ENCODE measurements around the gene MMP17.

MMP17 gene

GRCh38 chr12:131830914-131831571, 2.9 kb downstream of the MMP17 start:
- DNase-seq: peak; percentile 72

- no peak for DNase-seq
Measured at GRCh38 chr12:131831635-131832041, 3.4 kb downstream of the MMP17 start.

DNA sequence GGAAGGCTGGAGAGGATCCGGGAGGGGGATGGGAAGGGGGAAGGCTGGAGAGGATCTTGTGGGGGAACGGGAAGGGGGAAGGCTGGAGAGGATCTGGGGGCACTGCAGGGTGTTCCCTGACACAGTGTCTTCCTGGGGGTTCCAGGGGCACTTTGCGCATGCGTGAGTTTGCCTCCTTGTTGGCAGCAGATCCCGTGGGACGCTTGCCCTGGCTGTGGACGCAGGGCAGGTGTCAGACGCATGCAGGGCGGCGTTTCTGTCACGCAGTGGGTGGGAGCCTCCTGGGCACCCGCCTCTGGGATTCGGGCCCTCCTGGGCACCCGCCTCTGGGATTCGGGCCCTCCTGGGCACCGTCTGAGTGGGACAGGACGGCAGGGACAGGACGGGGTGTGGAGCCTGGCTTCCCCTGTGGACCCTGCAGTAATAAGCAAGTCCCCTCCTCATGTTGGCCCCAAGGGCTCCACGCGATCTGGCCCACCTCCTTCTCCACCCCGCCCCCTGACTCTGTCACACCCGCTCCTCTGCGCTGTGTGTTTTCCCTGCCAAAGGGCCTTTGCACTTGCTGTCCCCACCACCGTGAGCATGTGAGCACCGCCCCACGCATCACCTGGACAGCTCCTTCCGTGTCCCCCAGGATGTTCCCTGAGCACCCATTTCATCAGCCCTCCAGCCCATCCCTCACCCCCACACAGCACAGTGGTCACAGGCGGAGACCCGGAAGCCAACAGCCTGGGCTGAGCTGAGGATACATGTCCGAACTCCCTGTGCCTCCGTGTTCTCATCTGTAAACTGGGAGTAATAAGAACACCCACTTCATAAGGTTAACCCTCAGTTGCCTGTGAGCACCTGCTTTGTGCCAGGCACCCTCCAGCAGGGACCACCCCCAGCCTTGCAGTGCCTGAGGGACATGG, 4.4 kb downstream of the MMP17 start:
- DNase-seq: no peak

DNA sequence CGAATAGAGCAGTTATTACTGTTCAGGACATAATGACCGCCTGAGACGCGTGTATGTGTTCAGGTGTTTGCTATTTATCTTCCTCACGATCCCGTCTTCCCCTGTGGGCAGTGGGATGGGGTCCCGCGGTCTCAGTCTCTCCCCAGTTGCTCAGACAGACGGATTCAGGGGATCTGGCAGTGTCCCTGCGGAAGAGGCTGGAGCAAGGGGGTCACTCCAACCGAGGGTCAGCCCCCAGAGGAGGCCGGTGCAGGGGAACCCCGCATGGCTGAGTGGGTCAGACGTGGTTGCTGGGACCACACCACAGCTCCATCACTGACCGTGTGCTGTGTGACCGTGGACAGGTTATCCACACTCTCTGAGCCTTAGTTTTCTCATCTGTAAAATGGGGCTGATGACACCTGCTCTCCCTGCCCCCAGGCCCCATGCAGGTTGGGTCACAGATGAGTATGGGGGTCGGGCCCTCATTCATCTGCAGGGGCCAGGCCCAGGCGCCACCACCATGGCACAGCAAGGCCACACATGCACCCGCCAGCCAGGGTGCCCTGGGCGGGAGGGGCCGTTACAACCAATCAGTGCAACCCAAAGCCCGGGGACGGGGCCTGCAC, 5.2 kb downstream of the MMP17 start:
- DNase-seq: no peak

DNA sequence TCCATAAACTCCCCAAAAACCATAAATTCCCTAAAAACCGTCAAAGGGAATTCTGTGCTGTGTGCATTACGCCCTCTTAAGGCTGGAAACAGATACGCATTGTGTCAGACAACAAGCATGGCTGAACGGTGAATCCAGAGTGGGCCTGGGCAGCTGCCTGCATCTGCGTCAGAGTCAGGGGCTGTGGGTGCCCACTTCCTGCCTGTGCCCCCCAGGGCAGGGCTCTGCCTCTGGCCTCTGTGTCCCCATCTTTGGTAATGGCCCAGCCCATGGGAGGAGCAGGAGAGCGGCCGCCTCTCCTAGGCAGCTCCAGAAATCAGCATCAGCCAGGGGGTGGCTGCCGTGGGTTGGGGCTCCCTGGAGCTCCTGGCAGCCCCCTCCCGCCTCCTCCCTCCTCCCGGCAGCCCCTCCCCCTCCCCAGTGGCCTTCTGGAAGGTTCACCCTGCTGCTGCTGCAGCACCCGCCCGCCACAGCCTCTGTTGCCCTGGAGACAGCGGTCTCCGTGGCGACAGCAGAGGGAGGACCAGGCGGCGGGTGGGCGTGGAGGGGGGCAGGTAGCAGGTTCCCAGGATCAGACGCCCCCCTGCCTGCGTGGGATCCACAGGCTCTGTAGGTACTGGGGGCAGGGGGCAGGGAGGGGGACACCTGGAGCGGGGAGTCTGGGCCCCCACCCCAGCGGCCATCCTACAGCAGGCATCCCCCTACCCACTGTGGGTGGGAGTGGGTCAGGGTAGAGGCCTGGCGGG, 5.9 kb downstream of the MMP17 start:
- no peak for DNase-seq

GRCh38 chr12:131834798-131835615, 6.8 kb downstream of the MMP17 start:
- DNase-seq: no peak

DNA sequence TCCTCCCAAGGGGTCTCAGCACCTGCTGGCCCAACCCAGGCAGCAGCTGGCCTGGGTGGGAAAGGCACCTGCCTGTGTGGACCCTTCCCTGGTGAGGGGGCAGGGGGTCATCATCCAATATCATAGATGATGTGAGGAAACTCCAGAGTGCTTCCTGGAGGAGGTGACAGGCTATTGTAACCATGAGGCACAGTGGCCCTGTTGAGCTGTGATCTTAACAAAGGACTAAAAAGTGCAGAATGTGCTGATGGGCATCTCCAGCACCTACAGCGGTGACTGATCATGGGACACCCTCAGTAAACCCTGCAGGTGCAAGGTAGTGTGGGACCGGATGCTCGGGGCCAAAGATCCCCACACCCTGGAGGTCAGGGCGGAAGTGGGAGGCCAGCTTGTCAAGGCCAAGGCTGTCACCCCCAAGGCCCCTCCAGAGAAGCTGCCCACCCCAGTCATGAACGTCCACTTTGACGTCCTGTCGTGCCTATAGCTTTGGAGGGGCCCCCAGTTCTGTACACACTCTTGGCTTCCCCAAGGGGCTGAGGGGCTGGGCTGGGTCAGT, 7.5 kb downstream of the MMP17 start:
- DNase-seq: no peak

GRCh38 chr12:131836193-131836592, 8.0 kb downstream of the MMP17 start:
- no peak for DNase-seq

DNA sequence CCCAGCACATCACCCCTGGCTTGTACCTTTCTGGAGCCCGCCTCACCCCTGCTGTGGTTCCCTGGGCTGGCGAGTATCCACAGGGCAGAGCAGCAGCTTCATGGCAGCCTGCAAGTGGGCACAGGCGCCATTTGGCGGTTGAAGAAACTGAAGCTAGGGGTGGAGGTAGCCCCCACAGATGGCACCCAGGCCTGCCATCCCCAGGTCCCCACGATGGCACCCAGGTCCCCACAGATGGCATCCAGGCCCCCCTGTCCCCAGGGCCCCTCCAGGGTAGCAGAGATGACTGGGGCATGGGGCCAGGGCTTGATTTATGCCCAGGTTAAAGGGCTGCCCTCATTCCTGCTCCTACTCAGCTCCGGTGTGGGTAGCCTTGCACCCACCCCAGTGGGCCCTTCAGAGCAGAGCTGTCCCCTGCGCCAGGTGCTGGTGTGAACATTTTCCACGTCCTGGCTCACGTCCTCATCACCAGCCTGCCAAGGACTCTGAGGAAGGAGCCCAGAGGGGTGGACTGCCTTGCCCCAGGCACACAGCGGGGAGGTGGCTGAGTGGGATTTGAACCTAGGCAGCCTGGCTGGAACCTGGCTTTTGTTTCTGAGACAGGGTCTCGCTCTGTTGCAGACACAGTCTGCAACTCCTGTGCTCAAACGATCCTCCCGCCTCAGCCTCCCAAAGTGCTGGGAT, 8.7 kb downstream of the MMP17 start:
- DNase-seq: no peak

DNA sequence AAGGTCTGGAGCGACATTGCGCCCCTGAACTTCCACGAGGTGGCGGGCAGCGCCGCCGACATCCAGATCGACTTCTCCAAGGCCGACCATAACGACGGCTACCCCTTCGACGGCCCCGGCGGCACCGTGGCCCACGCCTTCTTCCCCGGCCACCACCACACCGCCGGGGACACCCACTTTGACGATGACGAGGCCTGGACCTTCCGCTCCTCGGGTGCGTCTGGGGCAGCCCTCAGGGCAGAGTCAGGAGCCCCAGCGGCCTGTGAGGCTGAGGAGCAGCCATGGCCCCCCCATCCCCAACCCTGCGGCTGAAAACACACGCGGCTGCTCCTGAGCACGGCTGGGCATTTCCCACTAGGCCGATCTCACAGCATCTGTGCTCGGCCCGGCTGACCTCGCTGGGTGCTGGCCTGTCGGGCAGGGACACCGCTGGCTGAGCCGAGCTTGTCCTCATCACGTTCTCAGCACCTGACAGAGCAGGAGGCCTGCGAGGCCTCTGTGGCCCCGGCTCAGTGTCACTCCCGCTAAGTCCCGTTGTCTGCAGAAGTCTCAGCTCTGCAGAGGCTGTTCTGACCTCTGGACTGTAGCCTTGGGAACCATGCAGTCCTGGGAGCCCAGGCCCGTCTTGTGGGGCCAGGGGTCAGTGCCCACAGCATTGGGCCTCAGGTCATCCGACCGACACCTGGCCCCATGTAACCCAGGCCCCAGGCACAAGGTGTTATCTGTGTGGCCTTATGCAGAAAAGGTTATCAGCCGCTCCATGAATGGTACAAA, 12.6 kb downstream of the MMP17 start:
- no peak for DNase-seq

- DNase-seq: no peak
Measured at GRCh38 chr12:131841547-131841946, 13.4 kb downstream of the MMP17 start.

GRCh38 chr12:131842169-131842568, 14.0 kb downstream of the MMP17 start:
- DNase-seq: no peak

- no peak for DNase-seq
Measured at GRCh38 chr12:131843527-131843926, 15.3 kb downstream of the MMP17 start.

DNA sequence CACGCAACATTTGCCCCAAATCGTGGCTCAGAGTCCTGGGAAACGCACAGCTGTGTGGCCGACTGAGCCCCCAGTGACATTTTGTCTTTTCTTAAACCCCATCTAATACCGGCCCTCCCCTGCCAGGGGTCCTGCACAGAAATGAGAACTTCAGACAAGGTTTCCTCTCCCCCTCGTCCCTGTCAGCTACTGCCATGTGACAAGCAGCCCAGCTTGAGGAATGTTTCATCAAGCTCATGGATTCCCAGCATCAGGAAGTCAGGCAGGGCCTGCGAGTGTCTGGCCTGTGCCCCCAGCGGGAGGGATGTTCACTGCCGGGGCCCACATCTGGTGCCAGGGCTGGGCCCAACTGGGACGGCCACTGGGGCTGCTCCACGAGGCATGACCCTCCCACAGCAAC, 15.9 kb downstream of the MMP17 start:
- no peak for DNase-seq

GRCh38 chr12:131844656-131845055, 16.5 kb downstream of the MMP17 start:
- DNase-seq: no peak

DNA sequence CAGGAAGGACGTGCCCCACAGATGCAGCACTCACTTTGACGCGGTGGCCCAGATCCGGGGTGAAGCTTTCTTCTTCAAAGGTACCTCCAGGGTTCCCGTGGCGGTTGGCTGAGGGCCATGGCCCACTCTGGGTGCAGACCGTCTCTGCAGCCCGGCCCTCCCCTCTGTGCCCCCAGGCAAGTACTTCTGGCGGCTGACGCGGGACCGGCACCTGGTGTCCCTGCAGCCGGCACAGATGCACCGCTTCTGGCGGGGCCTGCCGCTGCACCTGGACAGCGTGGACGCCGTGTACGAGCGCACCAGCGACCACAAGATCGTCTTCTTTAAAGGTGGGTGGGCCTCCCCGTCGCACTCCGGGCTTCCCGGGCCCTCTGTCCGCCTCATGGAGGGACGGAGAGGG, 16.9 kb downstream of the MMP17 start:
- DNase-seq: no peak

GRCh38 chr12:131847456-131847855, 19.3 kb downstream of the MMP17 start:
- DNase-seq: no peak

DNA sequence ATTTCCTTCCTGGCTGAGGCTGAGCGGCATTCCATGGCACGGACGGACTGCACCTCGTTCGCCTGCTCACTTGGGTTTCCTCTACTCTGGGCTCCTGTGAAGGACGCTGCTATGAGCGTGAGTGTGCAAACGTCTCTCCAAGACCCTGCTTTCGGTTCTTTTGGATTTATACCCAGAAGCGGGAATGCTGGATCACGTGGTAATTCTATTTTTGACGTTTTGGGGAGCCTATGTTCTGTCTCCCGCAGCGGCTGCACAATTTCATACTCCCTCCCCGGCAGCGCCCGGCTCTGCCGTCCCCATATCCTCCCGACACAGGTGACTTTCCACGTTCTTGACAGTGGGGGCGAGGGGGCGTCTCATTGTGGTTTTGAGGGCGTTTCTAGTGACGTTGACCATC, 20.6 kb downstream of the MMP17 start:
- DNase-seq: no peak

- no peak for DNase-seq
Measured at GRCh38 chr12:131849700-131850553, 21.7 kb downstream of the MMP17 start.
